Activated CD4-positive, alpha-beta memory T cell treated with anti-CD3 and anti-CD28 coated beads, Interleukin-2, amount 10 ng/mL, durations not matched to agents 7 days and 5 days (primary cell): ENCODE measurements around the gene SMIM29. TPM values are rescaled to one million over a fixed set of nuclear protein-coding genes. Genes with fewer than 3 reads are reported as not detected.
"Not testable (repeated sequence)": the region's sequence is repeated elsewhere in the genome, so short reads cannot be mapped to it uniquely, and the experiment has no call there.

Experiments
- CTCF ChIA-PET: fragments of 350-600 bp; sonication (Branson Sonifier 250); formaldehyde crosslinking; loops from one replicate; lab custom pipeline; 2021; ENCODE audit warnings: antibody characterized with exemption, inconsistent platforms; lab: Charles Lee
- POLR2A ChIA-PET: fragments of 350-600 bp; sonication (Branson Sonifier 250); formaldehyde crosslinking; loops from one replicate; lab custom pipeline; 2021; ENCODE audit warnings: antibody characterized with exemption; lab: Charles Lee
- DNase-seq: peaks from one replicate; pipeline ENCODE4 v3.0.0-alpha.2; 2020
- H3K27ac Mint-ChIP-seq: one replicate; pipeline ENCODE4 v1.8.0; 2021; ENCODE audit warnings: mild to moderate bottlenecking, mixed read lengths
- H3K27me3 Mint-ChIP-seq: one replicate; pipeline ENCODE4 v1.8.0; 2021; ENCODE audit warnings: mixed read lengths
- H3K36me3 Mint-ChIP-seq: one replicate; pipeline ENCODE4 v1.8.0; 2021; ENCODE audit warnings: low read depth, mixed read lengths
- H3K4me1 Mint-ChIP-seq: one replicate; pipeline ENCODE4 v1.8.0; 2021; ENCODE audit warnings: mixed read lengths
- H3K4me3 Mint-ChIP-seq: one replicate; pipeline ENCODE4 v1.8.0; 2021; ENCODE audit warnings: mild to moderate bottlenecking, mixed read lengths
- H3K9me3 Mint-ChIP-seq: one replicate; pipeline ENCODE4 v1.8.0; 2021; ENCODE audit warnings: mixed read lengths
- total RNA-seq, 2 experiments: library from RNA; stranded (reverse); gene quantifications; one replicate each; pipeline ENCODE4 v1.2.3, GENCODE V29; 2021

Gene SMIM29
- total RNA-seq, 2 experiments from 2014 or later: 38.3 to 38.4 TPM

DNA sequence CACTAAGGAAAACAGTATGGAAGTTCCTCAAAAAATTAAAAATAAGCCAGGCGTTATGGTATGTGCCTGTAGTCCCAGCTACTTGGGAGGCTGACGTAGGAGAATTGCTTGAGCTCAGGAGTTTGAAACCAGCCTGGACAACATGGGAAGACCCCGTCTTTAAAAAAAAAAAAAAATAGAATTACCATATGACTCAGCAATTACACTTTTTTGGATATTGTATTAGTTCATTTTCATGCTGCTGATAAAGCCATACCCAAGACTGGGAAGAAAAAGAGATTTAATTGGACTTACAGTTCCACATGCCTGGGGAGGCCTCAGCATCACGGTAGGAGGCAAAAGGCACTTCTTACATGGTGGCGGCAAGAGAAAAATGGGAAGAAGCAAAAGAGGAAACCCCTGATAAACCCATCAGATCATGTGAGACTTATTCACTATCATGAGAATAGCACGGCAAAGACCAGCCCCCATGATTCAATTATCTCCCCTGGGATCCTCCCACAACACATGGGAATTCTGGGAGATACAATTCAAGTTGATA is 10.8 kb upstream of the SMIM29 start:
- CTCF ChIA-PET: no interaction called here
- Mint-ChIP-seq H3K27ac (no peak overlapping the region), H3K36me3 (peaks cover 5% of the 10 kb centered on the region), H3K4me3 (no peak overlapping the region), H3K4me1 (no peaks in the 10 kb centered on the region), H3K9me3 (no peaks in the 10 kb centered on the region), H3K27me3 (no peaks in the 10 kb centered on the region)
- no peak for DNase-seq
- POLR2A ChIA-PET: no interaction called here

DNA sequence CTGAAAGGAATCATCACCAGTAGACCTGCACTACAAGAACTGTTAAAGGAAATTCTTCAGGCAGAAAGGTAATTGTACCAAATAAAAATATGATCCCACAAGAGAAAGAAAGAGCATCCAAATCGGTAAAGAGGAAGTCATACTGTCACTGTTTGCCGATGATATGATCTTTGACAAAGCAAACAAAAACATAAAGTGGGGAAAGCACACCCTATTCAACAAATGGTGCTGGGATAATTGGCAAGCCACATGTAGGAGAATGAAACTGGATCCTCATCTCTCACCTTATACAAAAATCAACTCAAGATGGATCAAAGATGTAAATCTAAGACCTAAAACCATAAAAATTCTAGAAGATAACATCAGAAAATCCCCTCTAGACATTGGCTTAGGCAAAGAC is 3.6 kb upstream of the SMIM29 start:
- DNase-seq, POLR2A ChIA-PET, H3K9me3 Mint-ChIP-seq, H3K4me3 Mint-ChIP-seq, H3K36me3 Mint-ChIP-seq, H3K27me3 Mint-ChIP-seq, CTCF ChIA-PET, H3K27ac Mint-ChIP-seq: not testable (repeated sequence)
- H3K4me1 Mint-ChIP-seq: peaks cover 28% of the 10 kb centered on the region

DNA sequence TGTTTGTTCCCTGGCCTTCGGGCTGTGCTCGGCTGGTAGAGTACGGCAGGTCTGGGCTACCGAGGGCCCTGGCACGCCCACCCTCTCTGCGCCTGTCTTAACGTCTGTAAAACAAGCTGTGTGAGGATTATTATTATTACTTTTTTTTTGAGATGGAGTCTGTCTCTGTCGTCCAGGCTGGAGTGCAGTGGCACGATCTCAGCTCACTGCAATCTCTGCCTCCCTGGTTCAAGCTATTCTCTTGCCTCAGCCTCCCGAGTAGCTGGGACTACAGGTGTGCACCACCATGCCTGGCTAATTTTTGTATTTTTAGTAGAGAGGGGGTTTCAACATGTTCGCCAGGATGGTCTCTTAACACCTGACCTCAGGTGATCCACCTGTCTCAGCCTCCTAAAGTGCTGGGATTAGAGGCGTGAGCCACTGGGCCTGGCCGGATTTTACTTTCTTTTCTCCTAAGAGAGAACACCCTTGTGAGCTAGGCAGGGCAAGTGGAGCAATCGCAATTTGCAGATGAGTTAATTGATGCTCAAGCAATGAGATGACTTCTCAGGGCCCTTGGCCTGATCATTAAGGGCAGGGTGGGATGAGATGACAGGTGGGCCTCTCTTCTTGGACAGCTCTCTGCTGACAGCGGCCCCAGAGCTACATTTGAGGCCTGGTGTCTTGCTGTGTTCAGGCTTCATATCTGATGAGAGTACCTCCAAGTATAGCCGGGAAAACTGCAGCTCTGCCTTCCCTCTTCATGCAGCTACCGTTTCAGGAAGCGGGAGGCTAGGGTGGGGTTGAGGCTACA is 859 bp upstream of the SMIM29 start:
- peak overlapping the region; percentile 95 for H3K4me3 Mint-ChIP-seq
- ChIA-PET POLR2A (interaction anchor here (0.8 to 4.4 kb wide), 20 partner anchors 10 to 424 kb away, joined by 3 to 47 read pairs (median 4); partner anchors contain the start of genes HMGA1, NUDT3 and RPS10), CTCF (interaction anchor here (0.6 to 4.4 kb wide), 36 partner anchors 10 to 716 kb away, joined by 3 to 71 read pairs (median 4); partner anchors contain the start of genes HMGA1, NUDT3 and RPS10)

DNA sequence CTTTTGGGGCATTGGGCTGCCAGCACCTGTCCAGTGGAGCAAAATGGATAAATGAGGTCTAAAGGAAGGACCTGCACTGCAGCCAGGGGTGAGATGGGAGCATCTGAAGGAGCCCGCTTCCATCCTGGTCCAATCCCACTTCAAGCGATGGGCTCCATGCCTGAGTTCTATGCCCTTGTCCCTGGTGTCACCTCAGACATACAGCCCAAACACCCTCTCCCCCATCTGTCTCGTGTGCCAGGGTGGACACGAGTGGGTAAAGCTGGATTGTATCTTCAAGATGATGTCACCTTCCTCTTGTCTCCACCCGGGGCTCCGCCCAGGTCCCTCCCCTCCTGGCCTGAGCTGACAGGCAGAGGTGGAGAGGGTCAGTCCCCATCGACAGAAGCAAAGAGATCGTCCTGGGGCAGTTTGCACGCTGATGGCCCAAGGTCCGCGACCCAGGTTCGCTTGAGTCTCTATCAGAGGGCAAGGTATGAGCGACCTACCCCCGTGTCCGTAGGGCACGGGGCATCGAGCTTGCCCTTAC is 544 bp downstream of the SMIM29 start:
- H3K4me1 Mint-ChIP-seq: peaks cover 60% of the 10 kb centered on the region
- H3K36me3 Mint-ChIP-seq: peaks cover 21% of the 10 kb centered on the region
- peak overlapping the region; percentile 95 for H3K4me3 Mint-ChIP-seq
- no peaks in the 10 kb centered on the region for H3K9me3 Mint-ChIP-seq
- peak overlapping the region; percentile 94 for H3K27ac Mint-ChIP-seq
- DNase-seq: peak; percentile 67
- CTCF ChIA-PET: interaction anchor here (0.5 to 4.4 kb wide), 11 partner anchors 12 to 652 kb away, joined by 4 to 71 read pairs (median 10); partner anchors contain the start of genes HMGA1 and RPS10
- peaks cover 3% of the 10 kb centered on the region for H3K27me3 Mint-ChIP-seq
- POLR2A ChIA-PET: interaction anchor here (0.6 to 4.4 kb wide), 17 partner anchors 8 to 361 kb away, joined by 3 to 47 read pairs (median 7); partner anchors contain the start of genes HMGA1, NUDT3 and RPS10

More for the DNA sequence above, 859 bp upstream of the SMIM29 start:
- no peaks in the 10 kb centered on the region for H3K9me3 Mint-ChIP-seq
- peaks cover 3% of the 10 kb centered on the region for H3K27me3 Mint-ChIP-seq
- DNase-seq: no peak
- peaks cover 11% of the 10 kb centered on the region for H3K36me3 Mint-ChIP-seq
- peak overlapping the region; percentile 76 for H3K27ac Mint-ChIP-seq
- peaks cover 46% of the 10 kb centered on the region for H3K4me1 Mint-ChIP-seq

- no peak for DNase-seq
- Mint-ChIP-seq H3K9me3 (no peaks in the 10 kb centered on the region), H3K4me1 (peaks cover 65% of the 10 kb centered on the region), H3K27ac (peak overlapping the region; percentile 94), H3K27me3 (peaks cover 3% of the 10 kb centered on the region), H3K36me3 (peaks cover 27% of the 10 kb centered on the region), H3K4me3 (peak overlapping the region; percentile 95)
- CTCF ChIA-PET: interaction anchor here (1.1 to 4.4 kb wide), 6 partner anchors 11 to 362 kb away, joined by 4 to 71 read pairs (median 16); partner anchors contain the start of genes HMGA1 and RPS10
- POLR2A ChIA-PET: interaction anchor here (0.6 to 4.4 kb wide), 16 partner anchors 7 to 361 kb away, joined by 3 to 47 read pairs (median 8); partner anchors contain the start of genes HMGA1, NUDT3 and RPS10
Observed at GRCh38 chr6:34247481-34248197, 1.2 kb downstream of the SMIM29 start.

- POLR2A ChIA-PET: interaction anchor here (0.9 to 4.4 kb wide), 6 partner anchors 8 to 179 kb away, joined by 3 to 47 read pairs (median 6); partner anchors contain the start of genes HMGA1, NUDT3 and RPS10
- CTCF ChIA-PET: interaction anchor here (1.0 to 4.4 kb wide), 2 partner anchors 167 to 168 kb away, joined by 3 to 71 read pairs; no protein-coding TSS in a partner anchor
- Mint-ChIP-seq H3K27ac (peak overlapping the region; percentile 63), H3K9me3 (no peaks in the 10 kb centered on the region), H3K4me1 (peaks cover 70% of the 10 kb centered on the region), H3K36me3 (peaks cover 36% of the 10 kb centered on the region), H3K27me3 (no peaks in the 10 kb centered on the region), H3K4me3 (peak overlapping the region; percentile 55)
- DNase-seq: peak; percentile 53
Observed at GRCh38 chr6:34246563-34247391, 2.0 kb downstream of the SMIM29 start.

GRCh38 chr6:34246249-34246562 is 2.6 kb downstream of the SMIM29 start:
- no peaks in the 10 kb centered on the region for H3K27me3 Mint-ChIP-seq
- CTCF ChIA-PET: interaction anchor here (1.0 kb wide), 1 partner anchor 168 kb away, joined by 3 read pairs; no protein-coding TSS in a partner anchor
- peak overlapping the region; percentile 40 for H3K27ac Mint-ChIP-seq
- no peak for DNase-seq
- H3K4me3 Mint-ChIP-seq: no peak overlapping the region
- H3K9me3 Mint-ChIP-seq: no peaks in the 10 kb centered on the region
- H3K4me1 Mint-ChIP-seq: peaks cover 73% of the 10 kb centered on the region
- POLR2A ChIA-PET: interaction anchor here (1.1 to 4.4 kb wide), 3 partner anchors 9 to 168 kb away, joined by 3 to 47 read pairs (median 3); partner anchors contain the start of gene HMGA1
- H3K36me3 Mint-ChIP-seq: peaks cover 42% of the 10 kb centered on the region

DNA sequence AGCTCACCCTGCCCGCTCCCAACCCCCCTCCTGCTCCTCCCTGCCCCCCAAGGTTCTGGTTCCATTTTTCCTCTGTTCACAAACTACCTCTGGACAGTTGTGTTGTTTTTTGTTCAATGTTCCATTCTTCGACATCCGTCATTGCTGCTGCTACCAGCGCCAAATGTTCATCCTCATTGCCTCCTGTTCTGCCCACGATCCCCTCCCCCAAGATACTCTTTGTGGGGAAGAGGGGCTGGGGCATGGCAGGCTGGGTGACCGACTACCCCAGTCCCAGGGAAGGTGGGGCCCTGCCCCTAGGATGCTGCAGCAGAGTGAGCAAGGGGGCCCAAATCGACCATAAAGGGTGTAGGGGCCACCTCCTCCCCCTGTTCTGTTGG is 3.1 kb downstream of the SMIM29 start:
- POLR2A ChIA-PET: interaction anchor here (1.1 to 1.5 kb wide), 2 partner anchors 22 to 169 kb away, joined by 3 read pairs; no protein-coding TSS in a partner anchor
- Mint-ChIP-seq H3K36me3 (peaks cover 46% of the 10 kb centered on the region), H3K4me1 (peaks cover 78% of the 10 kb centered on the region), H3K27ac (peak overlapping the region; percentile 8)
- DNase-seq, H3K27me3 Mint-ChIP-seq, H3K9me3 Mint-ChIP-seq, H3K4me3 Mint-ChIP-seq: not testable (repeated sequence)
- CTCF ChIA-PET: interaction anchor here (1.0 kb wide), 1 partner anchor 168 kb away, joined by 3 read pairs; no protein-coding TSS in a partner anchor

DNA sequence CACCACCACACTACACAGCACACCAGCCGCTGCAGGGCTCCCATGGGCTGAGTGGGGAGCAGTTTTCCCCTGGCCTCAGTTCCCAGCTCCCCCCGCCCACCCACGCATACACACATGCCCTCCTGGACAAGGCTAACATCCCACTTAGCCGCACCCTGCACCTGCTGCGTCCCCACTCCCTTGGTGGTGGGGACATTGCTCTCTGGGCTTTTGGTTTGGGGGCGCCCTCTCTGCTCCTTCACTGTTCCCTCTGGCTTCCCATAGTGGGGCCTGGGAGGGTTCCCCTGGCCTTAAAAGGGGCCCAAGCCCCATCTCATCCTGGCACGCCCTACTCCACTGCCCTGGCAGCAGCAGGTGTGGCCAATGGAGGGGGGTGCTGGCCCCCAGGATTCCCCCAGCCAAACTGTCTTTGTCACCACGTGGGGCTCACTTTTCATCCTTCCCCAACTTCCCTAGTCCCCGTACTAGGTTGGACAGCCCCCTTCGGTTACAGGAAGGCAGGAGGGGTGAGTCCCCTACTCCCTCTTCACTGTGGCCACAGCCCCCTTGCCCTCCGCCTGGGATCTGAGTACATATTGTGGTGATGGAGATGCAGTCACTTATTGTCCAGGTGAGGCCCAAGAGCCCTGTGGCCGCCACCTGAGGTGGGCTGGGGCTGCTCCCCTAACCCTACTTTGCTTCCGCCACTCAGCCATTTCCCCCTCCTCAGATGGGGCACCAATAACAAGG is 3.6 kb downstream of the SMIM29 start:
- CTCF ChIA-PET, H3K27me3 Mint-ChIP-seq, H3K4me3 Mint-ChIP-seq, H3K9me3 Mint-ChIP-seq, DNase-seq: not testable (repeated sequence)
- H3K36me3 Mint-ChIP-seq: peaks cover 52% of the 10 kb centered on the region
- H3K27ac Mint-ChIP-seq: peak overlapping the region; percentile 8
- POLR2A ChIA-PET: interaction anchor here (1.2 kb wide), 1 partner anchor 21 kb away, joined by 3 read pairs; no protein-coding TSS in a partner anchor
- H3K4me1 Mint-ChIP-seq: peaks cover 83% of the 10 kb centered on the region

DNA sequence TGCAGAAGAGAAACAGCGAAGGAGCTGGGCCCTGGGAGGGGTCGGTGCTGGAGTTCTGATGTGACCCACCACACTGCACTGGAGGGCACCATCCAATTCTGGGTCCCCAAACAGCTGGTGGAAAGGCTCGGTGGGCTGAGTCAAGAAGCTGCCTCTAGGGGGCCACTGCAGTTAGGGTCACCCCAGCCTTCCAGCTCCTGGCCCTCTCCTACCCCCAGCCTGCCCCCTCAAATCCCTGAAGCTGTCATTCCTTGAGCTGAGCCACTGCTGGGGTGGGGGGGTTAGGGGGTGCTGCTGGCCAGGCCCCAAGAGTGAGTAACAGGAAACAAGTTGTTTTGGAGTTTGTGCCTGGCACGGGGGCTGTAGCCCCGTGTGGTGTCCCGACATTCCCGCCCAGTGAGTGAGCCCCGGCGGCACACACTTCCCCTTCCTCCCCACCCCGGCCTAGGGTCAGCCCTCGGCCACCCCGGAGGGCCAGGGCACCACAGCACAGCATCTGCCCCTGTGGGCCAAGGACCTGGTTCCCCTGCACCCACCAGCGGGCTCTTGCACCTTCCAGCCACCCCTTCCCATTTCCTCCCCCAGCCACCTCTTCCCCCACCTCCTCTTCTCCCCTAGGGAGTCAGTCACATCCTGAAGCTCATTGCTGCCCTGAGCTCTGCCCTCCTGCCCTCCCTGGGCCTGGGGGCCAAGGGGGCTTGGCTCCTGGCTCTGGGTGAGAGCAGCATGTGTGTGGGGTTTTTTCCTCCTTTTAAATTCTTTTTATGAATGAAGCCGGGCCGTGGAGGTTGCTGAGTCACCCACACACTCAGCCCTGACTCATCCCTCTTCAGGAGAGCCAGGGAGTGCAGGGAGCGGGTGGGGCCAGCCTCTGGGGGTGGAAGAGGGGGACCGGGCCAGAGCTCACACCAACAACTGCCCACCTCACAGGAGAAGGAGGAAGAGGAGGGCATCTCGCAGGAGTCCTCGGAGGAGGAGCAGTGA is 4.6 kb downstream of the SMIM29 start:
- ChIA-PET POLR2A (interaction anchor here (0.6 to 1.2 kb wide), 3 partner anchors 20 to 83 kb away, joined by 3 to 4 read pairs (median 4); no protein-coding TSS in a partner anchor), CTCF (interaction anchor here (0.8 kb wide), 1 partner anchor 20 kb away, joined by 3 read pairs; no protein-coding TSS in a partner anchor)
- no peaks in the 10 kb centered on the region for H3K27me3 Mint-ChIP-seq
- peak overlapping the region; percentile 75 for H3K27ac Mint-ChIP-seq
- H3K4me3 Mint-ChIP-seq: peak overlapping the region; percentile 21
- H3K36me3 Mint-ChIP-seq: peaks cover 56% of the 10 kb centered on the region
- no peaks in the 10 kb centered on the region for H3K9me3 Mint-ChIP-seq
- H3K4me1 Mint-ChIP-seq: peaks cover 84% of the 10 kb centered on the region
- peak; percentile 53 for DNase-seq
